Ovary (tissue), 9 donors: Measurements from ENCODE around the gene ATAD3C. TPM values are rescaled to one million over a fixed set of nuclear protein-coding genes. Genes with fewer than 3 reads are reported as not detected.

ENCODE experiments used
- DNase-seq, 5 donors: peaks; one replicate each; pipeline ENCODE4 v3.0.0-alpha.2; 2019 to 2020
- H3K27ac ChIP-seq, 2 donors: fragments of 200-600 bp; one replicate each; pipeline versions ENCODE4 v1.5.1 to v1.8.0; 2019 to 2022
- H3K27me3 ChIP-seq: fragments of 200-600 bp; one replicate; pipeline ENCODE4 v1.8.0; 2022
- H3K36me3 ChIP-seq: fragments of 200-600 bp; sonication (generic); one replicate; pipeline ENCODE4 v1.5.1; 2019
- H3K4me1 ChIP-seq: one replicate; pipeline ENCODE4 v1.8.1; 2013; ENCODE audit warnings: mild to moderate bottlenecking, moderate library complexity; ENCODE audit not compliant: insufficient read depth
- H3K4me3 ChIP-seq: fragments of 200-600 bp; sonication (generic); one replicate; pipeline ENCODE4 v1.5.1; 2017
- H3K9me3 ChIP-seq, 2 donors: fragments of 200-600 bp in 1 of 2; sonication (generic) in 1 of 2; one replicate each; pipeline versions ENCODE4 v1.5.1 to v1.8.1; 2013 to 2019; ENCODE audit warnings: mild to moderate bottlenecking in 1 of 2, moderate library complexity in 1 of 2
- EP300 ChIP-seq: sonication (generic); formaldehyde crosslinking; IDR thresholded peaks from one replicate; pipeline ENCODE4 v1.6.1; 2017; ENCODE audit warnings: antibody characterized with exemption
- POLR2A ChIP-seq: fragments of 450-650 bp; IDR thresholded peaks from one replicate; pipeline ENCODE4 v1.6.1; 2017; ENCODE audit warnings: antibody characterized with exemption, mild to moderate bottlenecking, moderate library complexity
- WGBS, 3 donors: extraction: QIAGEN DNeasy Blood & Tissue Kit in 1 of 3; methylation state at CpG; one replicate each; pipeline versions ENCODE4 v1.1.5 to v1.1.7; 2013 to 2017; 5-methylcytosine and 5-hydroxymethylcytosine counted together
- intact Hi-C, 4 donors: fragments of 100-400 bp; cut with DNase I; formaldehyde crosslinking; loops; one replicate each; pipeline versions ENCODE4 v1.11.0 to v1.15.1; 2022 to 2023
- polyA plus RNA-seq, 2 donors: library from polyadenylated mRNA; stranded (reverse); fragments of 200-250 nt in 1 of 2; fragments of 350-450 nt in 1 of 2; fragmentation: Illumina TruSeq in 1 of 2; extraction: RNeasy Lipid Tissue Mini Kit (QIAGEN cat#74804) in 1 of 2; gene quantifications; one replicate each; pipeline ENCODE4 v1.2.3, GENCODE V29; 2013 to 2014
- total RNA-seq, 7 donors: library from RNA; depleted of rRNA in 2 of 7; stranded (reverse); fragments of >200 nt in 2 of 7; fragmentation: NEBNext Ultra II Directional in 3 of 7; extraction: Animal tissue kit (Norgen Biotek cat#: 25700) in 3 of 7; gene quantifications; one replicate each; pipeline versions ENCODE4 v1.1.0 to v1.2.4, GENCODE V29; 2016 to 2023
- TF ChIP-seq, protein P1 (sequence below), 3 donors: fragments of 450-650 bp in 2 of 3; fragments of 200-600 bp in 1 of 3; IDR thresholded peaks; one replicate each; pipeline versions ENCODE4 v1.5.1 to v1.8.0; 2016 to 2022; ENCODE audit warnings: antibody characterized with exemption in 3 of 3, mild to moderate bottlenecking in 1 of 3
- donor health status: DM: no; HTN: no; CAD: no; lungs with moderate emphysema.
- donor health status: DM: no; HTN: no; CAD: no.
- donor health status: Bipolar disorder and iron deficiency.
- donor health status: DM: yes; HTN: yes; CAD: no.
- donor health status: DM: no; HTN: no; CAD: no.
- donor health status: DM: yes; HTN: yes; CAD: no.

ATAD3C gene
- total and polyA plus RNA-seq, 9 donors = 0.53 to 5.3 (median 3.6) TPM

DNA sequence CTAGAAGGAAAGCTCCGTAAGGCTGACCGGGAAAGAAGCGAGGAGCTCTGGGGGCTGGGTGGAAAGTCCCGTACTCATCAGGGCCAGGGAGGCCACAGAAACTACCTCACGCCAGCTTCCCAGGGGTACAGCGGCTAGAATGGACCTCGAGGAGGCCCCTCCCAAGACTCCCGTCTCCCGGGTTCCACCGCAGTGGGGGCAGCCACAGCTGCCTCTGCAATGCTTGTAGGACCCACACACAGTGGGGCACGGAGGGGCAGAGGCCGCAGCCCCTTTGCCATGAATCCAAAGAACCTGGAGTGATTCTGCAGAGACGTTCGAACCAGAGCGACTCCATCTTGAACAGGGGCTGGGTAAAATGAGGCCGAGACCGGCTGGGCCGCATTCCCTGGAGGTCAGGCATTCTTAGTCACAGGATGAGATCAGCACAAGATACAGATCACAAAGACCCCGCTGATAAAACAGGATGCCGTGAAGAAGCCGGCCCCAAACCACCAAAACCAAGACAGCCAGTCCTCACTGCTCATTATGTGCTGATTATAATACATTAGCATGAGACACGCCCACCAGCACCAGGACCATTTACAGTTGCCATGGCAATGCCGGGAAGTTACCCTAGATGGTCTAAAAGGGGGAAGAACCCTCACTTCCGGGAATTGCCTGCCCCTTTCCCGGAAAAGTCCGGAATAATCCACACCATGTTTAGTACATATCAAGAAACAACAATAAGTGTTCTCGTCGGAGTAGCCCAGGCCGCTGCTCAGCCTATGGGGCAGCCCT is 26.8 kb upstream of the ATAD3C start:
- Histone ChIP-seq H3K27ac (no peak overlapping the region), H3K4me3 (no peak overlapping the region), H3K36me3 (no peaks in the 10 kb centered on the region), H3K4me1 (peaks cover 9% of the 10 kb centered on the region), H3K9me3 (no peaks in the 10 kb centered on the region), H3K27me3 (no peaks in the 10 kb centered on the region)
- DNase-seq = peak in 2 of 5 donors; percentile 22 to 35
- TF ChIP-seq POLR2A = no peak
- TF ChIP-seq EP300 = no peak
- TF ChIP-seq, protein P1, sequence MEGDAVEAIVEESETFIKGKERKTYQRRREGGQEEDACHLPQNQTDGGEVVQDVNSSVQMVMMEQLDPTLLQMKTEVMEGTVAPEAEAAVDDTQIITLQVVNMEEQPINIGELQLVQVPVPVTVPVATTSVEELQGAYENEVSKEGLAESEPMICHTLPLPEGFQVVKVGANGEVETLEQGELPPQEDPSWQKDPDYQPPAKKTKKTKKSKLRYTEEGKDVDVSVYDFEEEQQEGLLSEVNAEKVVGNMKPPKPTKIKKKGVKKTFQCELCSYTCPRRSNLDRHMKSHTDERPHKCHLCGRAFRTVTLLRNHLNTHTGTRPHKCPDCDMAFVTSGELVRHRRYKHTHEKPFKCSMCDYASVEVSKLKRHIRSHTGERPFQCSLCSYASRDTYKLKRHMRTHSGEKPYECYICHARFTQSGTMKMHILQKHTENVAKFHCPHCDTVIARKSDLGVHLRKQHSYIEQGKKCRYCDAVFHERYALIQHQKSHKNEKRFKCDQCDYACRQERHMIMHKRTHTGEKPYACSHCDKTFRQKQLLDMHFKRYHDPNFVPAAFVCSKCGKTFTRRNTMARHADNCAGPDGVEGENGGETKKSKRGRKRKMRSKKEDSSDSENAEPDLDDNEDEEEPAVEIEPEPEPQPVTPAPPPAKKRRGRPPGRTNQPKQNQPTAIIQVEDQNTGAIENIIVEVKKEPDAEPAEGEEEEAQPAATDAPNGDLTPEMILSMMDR (IDR thresholded peaks at IDR 0.05) = no peak
- intact Hi-C loops = no loop called here
- WGBS, 3 donors = 59 to 69% (median 59%) methylated on average over 29 of the region's 29 CpGs

DNA sequence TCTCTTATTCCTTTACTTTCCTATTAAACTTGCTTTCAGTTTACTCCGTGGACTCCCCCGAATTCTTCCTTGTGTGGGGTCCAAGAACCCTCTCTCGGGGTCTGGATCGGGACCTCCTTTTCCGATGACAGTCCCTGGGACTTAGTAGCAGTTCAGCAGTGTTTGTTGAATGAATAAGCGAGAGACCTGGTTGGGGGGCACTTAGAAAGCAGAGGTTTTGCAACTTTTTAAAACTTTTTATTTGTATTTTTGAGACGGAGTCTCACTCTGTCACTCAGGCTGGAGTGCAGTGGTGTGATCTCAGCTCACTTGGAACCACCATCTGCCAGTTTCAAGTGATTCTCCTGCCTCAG is 26.3 kb upstream of the ATAD3C start:
- DNase-seq = no peak
- WGBS, 3 donors = 64 to 75% (median 67%) methylated on average over 7 of the region's 7 CpGs
- H3K36me3 ChIP-seq = no peaks in the 10 kb centered on the region
- TF ChIP-seq, protein P1 (IDR thresholded peaks at IDR 0.05) = no peak
- no peak for TF ChIP-seq POLR2A
- TF ChIP-seq EP300 = no peak
- H3K27me3 ChIP-seq = no peaks in the 10 kb centered on the region
- H3K4me3 ChIP-seq = no peak overlapping the region
- H3K9me3 ChIP-seq = no peaks in the 10 kb centered on the region
- H3K4me1 ChIP-seq = peaks cover 9% of the 10 kb centered on the region
- intact Hi-C loops = no loop called here
- H3K27ac ChIP-seq = no peak overlapping the region

DNA sequence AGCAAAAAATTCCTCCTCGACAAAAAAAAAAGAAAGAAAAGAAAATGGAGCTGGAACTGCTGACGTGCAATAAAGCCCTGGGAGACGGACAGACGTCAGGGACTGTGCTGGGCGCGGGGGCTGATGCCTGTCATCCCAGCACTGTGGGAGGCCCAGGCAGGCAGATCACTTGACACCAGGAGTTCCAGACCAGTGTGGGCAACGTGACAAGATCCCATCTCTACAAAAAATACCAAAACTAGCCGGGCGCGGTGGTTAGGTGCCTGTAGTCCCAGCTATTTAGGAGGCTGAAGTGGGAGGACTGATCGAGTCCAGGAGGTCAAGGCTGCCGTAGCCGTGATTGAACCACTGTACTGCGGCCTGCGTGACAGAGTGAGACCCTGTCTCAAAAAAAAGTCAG is 24.8 kb upstream of the ATAD3C start:
- H3K36me3 ChIP-seq = no peaks in the 10 kb centered on the region
- TF ChIP-seq, protein P1 (IDR thresholded peaks at IDR 0.05) = no peak
- no peak for TF ChIP-seq EP300
- H3K4me3 ChIP-seq = no peak overlapping the region
- WGBS, 3 donors = 55 to 69% (median 64%) methylated on average over 15 of the region's 15 CpGs
- H3K4me1 ChIP-seq = peaks cover 10% of the 10 kb centered on the region
- no peaks in the 10 kb centered on the region for H3K27me3 ChIP-seq
- no peak overlapping the region for H3K27ac ChIP-seq
- intact Hi-C loops = no loop called here
- no peaks in the 10 kb centered on the region for H3K9me3 ChIP-seq
- no peak for DNase-seq

DNA sequence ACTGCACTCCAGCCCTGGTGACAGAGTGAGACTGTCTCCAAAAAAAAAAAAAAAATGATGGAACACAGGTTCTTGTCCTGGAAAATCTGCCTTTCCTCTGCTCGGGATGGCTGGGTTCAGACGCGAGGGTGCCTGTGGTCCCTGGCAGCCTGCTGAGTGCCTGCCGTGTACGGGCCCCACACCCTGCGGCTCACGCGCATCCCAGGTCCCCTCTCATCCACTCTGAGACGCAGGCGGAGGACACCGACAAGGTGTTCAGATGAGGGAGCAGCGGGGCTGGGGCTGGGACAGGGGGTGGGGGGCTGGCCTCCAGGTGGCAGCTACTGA is 24.1 kb upstream of the ATAD3C start:
- Histone ChIP-seq H3K27me3 (no peaks in the 10 kb centered on the region), H3K27ac (no peak overlapping the region), H3K4me1 (peaks cover 9% of the 10 kb centered on the region), H3K4me3 (no peak overlapping the region), H3K36me3 (no peaks in the 10 kb centered on the region), H3K9me3 (no peaks in the 10 kb centered on the region)
- WGBS, 3 donors = 74 to 79% (median 75%) methylated on average over 12 of the region's 12 CpGs
- TF ChIP-seq POLR2A (no peak), EP300 (no peak)
- TF ChIP-seq, protein P1 (IDR thresholded peaks at IDR 0.05) = no peak
- intact Hi-C loops = no loop called here
- no peak for DNase-seq
